ENCODE results near the gene SULT1A3.
"Not testable (repeated sequence)": the region's sequence is repeated elsewhere in the genome, so short reads cannot be mapped to it uniquely, and the experiment has no call there.

Gene SULT1A3

DNA sequence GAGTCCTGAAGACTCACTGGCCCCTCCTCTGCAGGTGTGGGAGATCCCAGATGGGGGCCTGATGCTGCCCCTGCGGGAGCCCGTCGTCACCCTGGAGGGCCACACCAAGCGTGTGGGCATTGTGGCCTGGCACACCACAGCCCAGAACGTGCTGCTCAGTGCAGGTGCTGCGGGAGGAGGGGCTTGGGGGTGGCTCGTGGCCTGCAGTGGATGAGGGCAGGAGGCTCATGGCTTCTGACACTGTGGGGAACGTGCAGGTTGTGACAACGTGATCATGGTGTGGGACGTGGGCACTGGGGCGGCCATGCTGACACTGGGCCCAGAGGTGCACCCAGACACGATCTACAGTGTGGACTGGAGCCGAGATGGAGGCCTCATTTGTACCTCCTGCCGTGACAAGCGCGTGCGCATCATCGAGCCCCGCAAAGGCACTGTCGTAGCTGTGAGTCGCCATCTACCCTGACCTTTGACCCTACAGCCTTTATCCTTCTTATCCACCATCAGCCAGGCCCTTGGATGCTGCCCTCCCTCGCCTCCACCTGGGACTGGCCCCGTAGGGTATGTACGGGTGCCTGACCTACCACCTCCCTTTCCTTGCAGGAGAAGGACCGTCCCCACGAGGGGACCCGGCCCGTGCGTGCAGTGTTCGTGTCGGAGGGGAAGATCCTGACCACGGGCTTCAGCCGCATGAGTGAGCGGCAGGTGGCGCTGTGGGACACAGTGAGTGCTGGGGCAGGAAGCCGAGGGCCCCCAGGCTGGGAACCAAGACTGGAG, 12.1 kb upstream of the SULT1A3 start:
- no peak for DNase-seq (ENCODE audit: low spot score)

DNA sequence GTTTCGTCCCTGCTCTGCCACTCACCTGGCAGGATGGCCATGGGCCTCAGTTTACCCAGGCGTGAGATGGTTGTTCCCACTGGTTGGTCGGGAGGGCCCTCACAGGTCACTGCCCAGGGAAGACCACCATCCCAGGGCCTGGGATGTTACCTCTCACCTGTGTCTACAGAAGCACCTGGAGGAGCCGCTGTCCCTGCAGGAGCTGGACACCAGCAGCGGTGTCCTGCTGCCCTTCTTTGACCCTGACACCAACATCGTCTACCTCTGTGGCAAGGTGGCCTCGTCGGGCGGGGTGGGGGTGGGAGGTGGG, 11.5 kb upstream of the SULT1A3 start:
- DNase-seq (ENCODE audit: low spot score) = no peak

DNA sequence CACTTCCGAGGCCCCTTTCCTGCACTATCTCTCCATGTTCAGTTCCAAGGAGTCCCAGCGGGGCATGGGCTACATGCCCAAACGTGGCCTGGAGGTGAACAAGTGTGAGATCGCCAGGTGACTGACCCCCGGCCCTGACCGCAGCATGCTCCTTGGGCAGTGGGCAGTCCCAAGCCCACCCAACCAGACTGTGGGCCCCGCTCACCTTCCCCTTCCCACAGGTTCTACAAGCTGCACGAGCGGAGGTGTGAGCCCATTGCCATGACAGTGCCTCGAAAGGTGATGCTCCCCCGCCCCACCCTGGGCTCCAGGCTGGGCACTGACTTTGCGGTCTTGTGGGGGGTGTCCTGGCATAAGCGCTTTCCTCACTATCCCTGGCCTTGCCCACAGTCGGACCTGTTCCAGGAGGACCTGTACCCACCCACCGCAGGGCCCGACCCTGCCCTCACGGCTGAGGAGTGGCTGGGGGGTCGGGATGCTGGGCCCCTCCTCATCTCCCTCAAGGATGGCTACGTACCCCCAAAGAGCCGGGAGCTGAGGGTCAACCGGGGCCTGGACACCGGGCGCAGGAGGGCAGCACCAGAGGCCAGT, 11.0 kb upstream of the SULT1A3 start:
- no peak for DNase-seq (ENCODE audit: low spot score)

- DNase-seq (ENCODE audit: low spot score) = not testable (repeated sequence)
Measured at GRCh38 chr16:30191158-30191557, 7.9 kb upstream of the SULT1A3 start.

DNA sequence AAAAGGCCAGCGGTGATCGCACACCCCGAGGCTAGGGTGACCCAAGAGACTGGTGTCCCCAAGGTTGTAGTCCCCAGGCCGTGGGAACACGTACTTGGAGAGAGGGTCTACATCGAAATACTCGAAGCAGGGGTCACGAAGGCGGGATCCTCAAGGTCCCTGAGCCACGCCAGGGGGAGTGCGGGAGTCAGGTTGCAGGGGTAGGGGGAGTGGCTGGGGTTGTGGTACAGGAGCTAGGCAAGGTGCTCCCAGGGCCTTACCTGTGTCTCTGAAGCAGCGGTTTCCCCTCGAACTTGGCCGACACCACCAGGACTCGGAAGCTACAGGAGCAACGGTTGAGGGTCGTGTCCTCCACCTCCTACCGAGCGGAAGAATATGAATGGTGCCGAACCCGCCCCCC, 6.0 kb upstream of the SULT1A3 start:
- DNase-seq (ENCODE audit: low spot score) = not testable (repeated sequence)

DNA sequence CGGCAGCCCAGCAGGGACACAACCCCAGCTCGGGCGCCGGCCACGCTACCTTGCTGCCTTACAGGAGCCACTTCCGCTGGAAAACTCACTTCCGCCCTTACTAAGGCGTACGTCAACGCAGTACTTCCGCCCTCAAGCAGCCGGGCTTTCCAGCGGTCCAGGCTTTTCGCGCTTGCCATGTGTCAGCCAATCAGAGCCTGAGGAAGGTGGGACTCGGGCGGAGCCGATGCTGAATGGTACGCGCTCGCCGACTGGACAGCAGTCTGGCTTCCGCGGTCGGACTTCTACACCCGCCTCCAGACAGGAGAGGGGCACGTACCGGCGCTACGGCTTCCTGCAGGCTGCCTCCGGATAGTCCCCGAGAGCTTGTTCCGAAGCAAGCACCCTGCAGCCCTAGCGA, 5.4 kb upstream of the SULT1A3 start, which contains the start of the genes BOLA2B and SLX1A:
Gene BOLA2B (minus strand): TSS at position 52 of the 400 bp plus-strand sequence. CDS start 71 bp downstream, outside the sequence.
Gene SLX1A (plus strand): TSS at position 261 of the 400 bp plus-strand sequence. CDS start 210 bp downstream, outside the sequence.
- not testable (repeated sequence) for DNase-seq (ENCODE audit: low spot score)

DNA sequence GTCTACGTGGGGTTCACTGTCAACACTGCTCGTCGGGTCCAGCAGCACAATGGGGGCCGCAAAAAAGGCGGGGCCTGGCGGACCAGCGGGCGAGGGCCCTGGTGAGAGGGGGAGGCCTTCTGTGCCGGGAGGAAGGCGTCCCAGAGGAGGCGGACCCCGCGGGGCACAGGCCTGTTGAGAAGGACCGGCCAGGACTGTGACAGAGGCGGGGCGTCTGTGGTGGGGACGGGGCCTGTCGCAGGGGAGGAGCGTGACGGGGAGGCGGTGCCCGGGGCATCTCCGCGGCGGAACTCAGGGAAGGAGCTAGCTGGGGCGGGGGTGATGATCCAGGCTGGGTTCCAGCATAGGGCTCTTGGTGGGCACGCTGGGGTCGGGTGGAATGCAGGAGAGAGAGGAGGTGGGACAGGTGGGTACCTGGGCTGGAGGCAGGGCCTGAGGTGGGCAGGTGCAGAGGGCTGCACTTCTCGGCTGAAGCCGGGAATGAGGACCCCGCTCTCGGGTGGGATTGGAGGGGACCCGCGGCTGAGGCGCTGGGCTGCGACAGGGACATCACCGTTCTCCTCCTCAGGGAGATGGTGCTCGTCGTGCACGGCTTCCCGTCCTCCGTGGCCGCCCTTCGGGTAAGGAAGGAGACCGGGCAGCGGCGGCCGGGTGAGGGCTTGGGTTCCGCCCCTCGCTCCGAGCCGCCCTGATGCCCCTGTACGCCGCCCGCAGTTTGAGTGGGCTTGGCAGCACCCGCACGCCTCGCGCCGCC, 4.7 kb upstream of the SULT1A3 start:
- DNase-seq (ENCODE audit: low spot score) = not testable (repeated sequence)

GRCh38 chr16:30197001-30197400, 2.1 kb upstream of the SULT1A3 start:
- not testable (repeated sequence) for DNase-seq (ENCODE audit: low spot score)

DNA sequence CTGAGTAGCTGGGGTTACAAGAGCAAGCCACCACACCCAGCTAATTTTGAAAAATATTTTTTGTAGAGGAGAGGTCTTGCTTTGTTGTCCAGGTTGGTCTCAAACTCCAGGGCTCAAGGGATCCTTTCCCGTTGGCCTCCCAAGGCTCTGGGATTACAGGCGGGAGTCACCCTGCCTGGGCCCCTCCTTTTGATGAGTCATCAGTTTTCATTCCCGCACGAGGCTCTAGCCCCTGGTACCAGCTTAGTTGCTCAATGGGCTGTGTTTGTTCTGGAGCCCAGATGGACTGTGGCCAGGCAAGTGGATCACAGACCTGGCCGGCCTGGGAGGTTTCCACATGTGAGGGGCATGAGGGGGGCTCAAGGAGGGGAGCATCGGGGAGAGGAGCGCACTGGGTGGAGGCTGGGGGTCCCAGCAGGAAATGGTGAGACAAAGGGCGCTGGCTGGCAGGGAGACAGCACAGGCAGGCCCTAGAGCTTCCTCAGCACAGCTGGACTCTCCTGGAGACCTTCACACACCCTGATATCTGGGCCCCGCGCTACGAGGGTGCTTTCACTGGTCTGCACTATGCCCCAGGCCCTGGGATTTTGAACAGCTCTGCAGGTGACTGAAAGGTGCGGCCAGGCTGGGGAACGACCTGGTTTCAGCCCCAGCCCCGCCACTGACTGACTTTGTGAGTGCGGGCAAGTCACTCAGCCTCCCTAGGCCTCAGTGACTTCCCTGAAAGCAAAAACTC, 721 bp downstream of the SULT1A3 start:
- DNase-seq (ENCODE audit: low spot score) = not testable (repeated sequence)

DNA sequence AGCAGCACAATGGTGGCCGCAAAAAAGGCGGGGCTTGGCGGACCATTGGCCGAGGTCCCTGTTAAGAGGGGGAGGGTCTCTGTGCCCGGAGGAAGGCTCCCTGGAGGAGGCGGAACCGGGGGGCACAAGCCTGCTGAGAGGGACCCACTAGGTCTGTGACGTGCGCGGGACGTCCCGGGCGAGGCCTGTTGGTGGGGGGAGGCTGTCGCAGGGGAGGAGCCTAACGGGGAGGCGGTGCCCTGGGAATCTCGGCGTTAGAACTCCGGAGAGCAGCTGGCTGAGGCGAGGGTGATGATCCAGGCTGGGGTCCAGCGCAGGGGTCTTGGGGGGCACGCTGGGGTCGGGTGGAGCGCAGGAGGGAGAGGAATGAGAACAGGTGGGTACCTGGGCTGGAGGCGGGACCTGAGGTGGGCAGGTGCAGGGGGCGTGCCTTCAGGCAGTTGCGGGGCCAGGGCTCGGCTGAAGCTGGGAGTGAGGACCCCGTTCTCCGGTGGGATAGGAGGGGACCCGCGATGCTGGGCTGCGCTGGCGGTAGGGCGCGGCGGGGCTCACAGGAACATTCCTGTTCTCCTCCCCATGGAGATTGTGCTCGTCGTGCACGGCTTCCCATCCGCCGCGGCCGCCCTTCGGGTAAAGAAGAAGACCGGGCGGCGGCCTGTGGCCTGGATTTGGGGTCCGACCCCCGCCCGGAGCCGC, 6.6 kb downstream of the SULT1A3 start:
- DNase-seq (ENCODE audit: low spot score) = not testable (repeated sequence)

GRCh38 chr16:30206252-30206651, 7.2 kb downstream of the SULT1A3 start:
- DNase-seq (ENCODE audit: low spot score) = not testable (repeated sequence)

DNA sequence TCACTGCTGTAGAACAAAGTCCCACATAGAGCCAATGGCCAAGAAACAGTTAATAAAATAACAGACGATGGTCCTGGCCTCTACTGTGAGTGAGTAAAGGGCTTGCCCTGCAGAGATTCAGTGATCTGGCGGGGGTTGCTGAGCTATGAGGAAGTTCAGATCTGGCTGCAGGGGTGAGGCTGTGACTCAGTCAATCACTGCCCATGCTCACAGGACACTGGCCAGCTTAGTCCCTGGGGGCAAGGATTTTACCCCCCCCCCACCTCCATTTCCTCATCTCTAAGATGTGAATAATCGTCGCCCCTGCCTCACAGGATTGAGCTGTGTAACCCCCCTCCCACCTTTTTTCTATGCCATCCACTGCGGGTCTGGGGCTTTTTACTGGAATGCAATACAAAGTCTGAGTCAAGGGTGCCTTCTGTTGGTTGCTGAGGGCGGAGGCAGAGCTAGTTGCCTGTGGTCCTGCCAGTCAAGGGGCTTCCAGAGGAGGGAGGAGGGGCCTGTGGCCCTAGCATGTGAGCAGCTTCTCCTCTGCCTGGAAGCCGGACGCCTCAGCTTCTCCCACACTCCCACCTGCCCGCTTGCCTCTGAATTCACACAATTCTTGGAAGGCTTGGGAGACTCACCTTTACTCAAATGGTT, 8.1 kb downstream of the SULT1A3 start:
- not testable (repeated sequence) for DNase-seq (ENCODE audit: low spot score)

DNA sequence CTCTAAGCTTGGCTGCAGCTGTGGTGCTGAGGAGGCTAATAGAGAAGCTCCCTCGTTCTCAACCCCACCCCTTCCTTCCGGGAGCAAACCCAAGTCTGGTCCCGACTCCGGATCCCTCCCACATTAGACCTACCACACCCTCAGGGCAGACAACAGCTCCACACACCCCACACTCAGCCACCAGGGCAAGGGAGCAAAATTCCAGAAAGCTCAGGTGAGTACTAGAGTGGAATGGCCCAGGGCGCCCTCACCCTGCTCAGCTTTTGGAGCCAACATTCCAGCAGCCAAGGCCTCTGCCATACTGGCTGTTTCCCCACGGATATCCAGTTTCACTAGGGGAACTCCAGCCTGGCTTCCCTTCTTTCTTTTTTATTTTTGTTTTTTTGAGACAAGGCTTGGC, 10.0 kb downstream of the SULT1A3 start:
- DNase-seq (ENCODE audit: low spot score) = not testable (repeated sequence)

DNA sequence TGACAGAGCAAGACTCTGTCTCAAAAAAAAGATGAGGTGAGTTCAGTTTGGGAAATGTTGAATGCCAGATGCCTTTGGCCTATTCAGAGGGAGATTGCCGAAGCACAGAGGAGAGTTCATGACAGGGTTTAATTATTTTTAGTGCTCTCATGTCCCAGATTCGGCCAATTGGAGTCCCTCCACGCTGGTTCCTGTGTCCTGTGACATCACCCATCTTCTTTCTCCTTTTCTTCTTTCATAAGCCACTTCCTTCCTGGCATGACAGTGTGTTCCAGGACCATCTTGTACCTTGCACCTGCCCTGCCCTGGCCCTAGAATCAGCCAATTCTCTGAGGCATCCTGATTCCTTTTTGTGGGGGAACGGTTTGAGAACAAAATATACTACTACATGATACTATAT, 12.4 kb downstream of the SULT1A3 start:
- not testable (repeated sequence) for DNase-seq (ENCODE audit: low spot score)

GRCh38 chr16:30217082-30217481, 18.0 kb downstream of the SULT1A3 start:
- not testable (repeated sequence) for DNase-seq (ENCODE audit: low spot score)

DNA sequence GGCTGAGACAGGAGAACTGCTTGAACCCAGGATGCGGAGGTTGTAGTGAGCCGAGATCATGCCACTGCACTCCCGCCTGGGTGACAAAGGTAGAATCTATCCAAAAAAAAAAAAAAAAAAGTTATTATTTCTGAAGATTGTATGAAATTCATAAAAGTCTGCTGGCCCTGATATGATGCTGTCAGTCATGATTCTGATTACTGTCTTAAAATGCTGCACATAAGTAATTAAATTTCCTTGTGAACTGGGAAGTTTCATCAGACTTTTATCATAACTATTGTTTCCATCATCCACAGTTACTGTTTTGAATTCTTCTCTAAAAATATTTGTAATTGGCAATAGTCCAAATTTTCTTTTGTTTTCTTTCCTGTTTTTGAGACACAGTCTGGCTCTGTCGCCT, 49.3 kb downstream of the SULT1A3 start, which contains the start of gene NPIPB13:
Gene NPIPB13 (minus strand): TSS at position 101 of the 400 bp plus-strand sequence. CDS start 2,906 bp downstream, outside the sequence.
- DNase-seq (ENCODE audit: low spot score) = not testable (repeated sequence)

All from globus pallidus (tissue), 1 donor.